Stromal cell of bone marrow (primary cell): ENCODE data around the gene SPPL2A.

ENCODE experiments used
- DNase-seq: peaks from one replicate; pipeline ENCODE4 v3.0.0-alpha.2; 2012; ENCODE audit warnings: low read depth

Gene SPPL2A

GRCh38 chr15:50686469-50687301 is 78.8 kb downstream of the SPPL2A start, which contains the start of gene TRPM7:
Gene TRPM7, minus strand, starts transcription at chr15:50686797. Its CDS starts 264 bp downstream, at chr15:50686533.
- DNase-seq, result peak; percentile 73

GRCh38 chr15:50685976-50686468 is 79.5 kb downstream of the SPPL2A start:
- DNase-seq, result no peak

GRCh38 chr15:50685191-50685975 is 80.1 kb downstream of the SPPL2A start:
- no peak for DNase-seq

GRCh38 chr15:50681467-50681866 is 84.0 kb downstream of the SPPL2A start:
- no peak for DNase-seq

GRCh38 chr15:50676799-50677483 is 88.6 kb downstream of the SPPL2A start:
- no peak for DNase-seq

GRCh38 chr15:50675535-50676144 is 89.9 kb downstream of the SPPL2A start:
- no peak for DNase-seq

- no peak for DNase-seq
Measured at GRCh38 chr15:50670115-50670514, 95.4 kb downstream of the SPPL2A start.

- no peak for DNase-seq
Measured at GRCh38 chr15:50669611-50670010, 95.9 kb downstream of the SPPL2A start.

- no peak for DNase-seq
Measured at GRCh38 chr15:50665938-50666337, 99.6 kb downstream of the SPPL2A start.

- DNase-seq, result no peak
Measured at GRCh38 chr15:50655555-50655954, 110.0 kb downstream of the SPPL2A start.

- DNase-seq, result no peak
Measured at GRCh38 chr15:50653156-50653743, 112.3 kb downstream of the SPPL2A start.

GRCh38 chr15:50652671-50653070 is 112.8 kb downstream of the SPPL2A start:
- no peak for DNase-seq
